Neural progenitor cell (in vitro differentiated cells): ENCODE results near the gene PCK2. TPM values are rescaled to one million over a fixed set of nuclear protein-coding genes. Genes with fewer than 3 reads are reported as not detected.

Experiments used
- DNase-seq: peaks from one replicate; pipeline ENCODE4 v3.0.0-alpha.2; 2016; ENCODE audit warnings: low spot score
- H2AFZ ChIP-seq: fragments of 200-600 bp; sonication (generic); replicated peaks from 2 replicates; pipeline ENCODE4 v1.6.1; 2016; ENCODE audit warnings: antibody characterized with exemption
- H3F3A ChIP-seq: fragments of 200-600 bp; sonication (generic); 2 replicates; pipeline ENCODE4 v1.6.1; 2016; ENCODE audit warnings: antibody characterized with exemption, low read depth
- H3K27ac ChIP-seq: fragments of 200-600 bp; sonication (generic); 2 replicates; pipeline ENCODE4 v1.5.1; 2016; ENCODE audit warnings: mild to moderate bottlenecking
- H3K27me3 ChIP-seq: fragments of 200-600 bp; sonication (generic); 2 replicates; pipeline ENCODE4 v1.6.1; 2016; ENCODE audit warnings: mild to moderate bottlenecking, moderate library complexity
- H3K36me3 ChIP-seq: fragments of 200-600 bp; sonication (generic); 2 replicates; pipeline ENCODE4 v1.5.1; 2016
- H3K4me1 ChIP-seq: fragments of 200-600 bp; sonication (generic); 2 replicates; pipeline ENCODE4 v1.6.1; 2016; ENCODE audit warnings: mixed run types
- H3K4me2 ChIP-seq: fragments of 200-600 bp; sonication (generic); 2 replicates; pipeline ENCODE4 v1.6.1; 2016
- H3K4me3 ChIP-seq: fragments of 200-600 bp; sonication (generic); 2 replicates; pipeline ENCODE4 v1.5.1; 2016
- H3K79me2 ChIP-seq: fragments of 200-600 bp; sonication (generic); 2 replicates; pipeline ENCODE4 v1.6.1; 2016; ENCODE audit warnings: low read depth
- H3K9ac ChIP-seq: fragments of 200-600 bp; sonication (generic); 2 replicates; pipeline ENCODE4 v1.6.1; 2016
- H3K9me3 ChIP-seq: fragments of 200-600 bp; sonication (generic); 2 replicates; pipeline ENCODE4 v1.5.1; 2016; ENCODE audit warnings: low read depth
- H4K20me1 ChIP-seq: fragments of 200-600 bp; sonication (generic); 2 replicates; pipeline ENCODE4 v1.6.1; 2016; ENCODE audit warnings: low read depth
- H3K27ac Mint-ChIP-seq: 3 replicates; pipeline ENCODE4 v1.8.0; 2021; ENCODE audit warnings: mixed read lengths
- H3K27me3 Mint-ChIP-seq: 2 replicates; pipeline ENCODE4 v1.8.0; 2022; ENCODE audit warnings: low read depth, mild to moderate bottlenecking, inconsistent platforms, moderate library complexity, mixed read lengths; ENCODE audit not compliant: insufficient read depth
- H3K36me3 Mint-ChIP-seq: 3 replicates; pipeline ENCODE4 v1.8.0; 2021; ENCODE audit warnings: mixed read lengths
- H3K4me1 Mint-ChIP-seq: 3 replicates; pipeline ENCODE4 v1.8.0; 2021; ENCODE audit warnings: mixed read lengths
- H3K4me3 Mint-ChIP-seq: 3 replicates; pipeline ENCODE4 v1.8.0; 2021; ENCODE audit warnings: mild to moderate bottlenecking, moderate library complexity, mixed read lengths
- H3K9me3 Mint-ChIP-seq: 3 replicates; pipeline ENCODE4 v1.8.0; 2020; ENCODE audit warnings: mixed read lengths
- EZH2 ChIP-seq: fragments of 200-600 bp; sonication (generic); IDR thresholded peaks from 2 replicates; pipeline ENCODE4 v1.6.1; 2017; ENCODE audit warnings: antibody characterized with exemption, mild to moderate bottlenecking, moderate library complexity
- EZH2phosphoT487 ChIP-seq: fragments of 200-600 bp; sonication (generic); IDR thresholded peaks from 2 replicates; pipeline ENCODE4 v1.6.1; 2017; ENCODE audit warnings: antibody characterized with exemption
- total RNA-seq: library from RNA; depleted of rRNA; stranded (reverse); fragments of >200 nt; gene quantifications from 2 replicates; pipeline ENCODE4 v1.2.3, GENCODE V29; 2015; ENCODE audit warnings: low replicate concordance
- TF ChIP-seq, protein P1 (sequence below): fragments of 200-600 bp; sonication (generic); IDR thresholded peaks from 2 replicates; pipeline ENCODE4 v1.5.1; 2017; ENCODE audit warnings: antibody characterized with exemption, mild to moderate bottlenecking

The PCK2 gene
- total RNA-seq, 1 donor from 2014 or later: 11.1 TPM

DNA sequence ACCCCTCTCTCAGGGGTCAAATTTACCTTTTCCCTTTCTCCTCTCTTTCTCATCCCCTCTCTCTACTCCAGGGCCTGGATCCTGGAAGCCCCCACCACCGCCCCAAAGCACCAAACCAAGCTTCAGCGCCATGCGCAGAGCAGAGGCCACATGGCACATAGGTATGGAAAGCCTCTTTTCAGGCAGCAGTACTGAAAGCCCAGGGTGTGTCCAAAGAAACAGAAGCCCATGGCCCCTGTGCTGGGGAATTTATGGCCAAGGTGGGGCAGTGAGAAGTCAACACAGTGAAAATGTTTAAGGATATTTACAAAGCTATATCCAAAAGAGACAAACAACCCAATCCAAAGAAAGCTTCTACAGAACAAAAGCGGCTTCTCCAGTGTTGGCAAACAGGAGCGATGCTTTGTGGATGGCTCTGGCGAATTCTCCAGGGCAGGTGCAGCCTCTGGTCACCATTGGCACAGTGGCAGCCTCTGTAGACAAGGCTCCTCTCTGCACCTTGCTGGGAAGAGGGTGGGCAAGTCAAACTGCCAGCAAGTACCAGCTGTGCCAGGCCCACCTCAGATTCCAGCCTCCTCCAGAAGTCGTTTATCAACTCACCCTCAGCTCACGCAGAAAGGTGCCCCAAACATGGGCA lies 27.5 kb upstream of the PCK2 start:
- no peaks in the 10 kb centered on the region for H4K20me1 ChIP-seq
- H3K27me3 Mint-ChIP-seq: peaks cover 6% of the 10 kb centered on the region
- TF ChIP-seq EZH2 (no peak), EZH2phosphoT487 (no peak)
- TF ChIP-seq, protein P1, sequence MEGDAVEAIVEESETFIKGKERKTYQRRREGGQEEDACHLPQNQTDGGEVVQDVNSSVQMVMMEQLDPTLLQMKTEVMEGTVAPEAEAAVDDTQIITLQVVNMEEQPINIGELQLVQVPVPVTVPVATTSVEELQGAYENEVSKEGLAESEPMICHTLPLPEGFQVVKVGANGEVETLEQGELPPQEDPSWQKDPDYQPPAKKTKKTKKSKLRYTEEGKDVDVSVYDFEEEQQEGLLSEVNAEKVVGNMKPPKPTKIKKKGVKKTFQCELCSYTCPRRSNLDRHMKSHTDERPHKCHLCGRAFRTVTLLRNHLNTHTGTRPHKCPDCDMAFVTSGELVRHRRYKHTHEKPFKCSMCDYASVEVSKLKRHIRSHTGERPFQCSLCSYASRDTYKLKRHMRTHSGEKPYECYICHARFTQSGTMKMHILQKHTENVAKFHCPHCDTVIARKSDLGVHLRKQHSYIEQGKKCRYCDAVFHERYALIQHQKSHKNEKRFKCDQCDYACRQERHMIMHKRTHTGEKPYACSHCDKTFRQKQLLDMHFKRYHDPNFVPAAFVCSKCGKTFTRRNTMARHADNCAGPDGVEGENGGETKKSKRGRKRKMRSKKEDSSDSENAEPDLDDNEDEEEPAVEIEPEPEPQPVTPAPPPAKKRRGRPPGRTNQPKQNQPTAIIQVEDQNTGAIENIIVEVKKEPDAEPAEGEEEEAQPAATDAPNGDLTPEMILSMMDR: no peak
- no peak overlapping the region for H2AFZ ChIP-seq
- no peaks in the 10 kb centered on the region for H3K36me3 ChIP-seq
- no peak for DNase-seq
- no peaks in the 10 kb centered on the region for H3K9me3 ChIP-seq
- no peak overlapping the region for H3K4me2 ChIP-seq
- no peaks in the 10 kb centered on the region for H3K9me3 Mint-ChIP-seq
- H3K27me3 ChIP-seq: no peaks in the 10 kb centered on the region
- no peak overlapping the region for H3K27ac ChIP-seq
- no peak overlapping the region for H3K4me3 ChIP-seq
- H3K36me3 Mint-ChIP-seq: no peaks in the 10 kb centered on the region
- H3K79me2 ChIP-seq: no peaks in the 10 kb centered on the region
- H3K4me1 ChIP-seq: no peaks in the 10 kb centered on the region
- H3K27ac Mint-ChIP-seq: no peak overlapping the region
- no peak overlapping the region for H3K9ac ChIP-seq
- H3K4me3 Mint-ChIP-seq: no peak overlapping the region
- H3F3A ChIP-seq: no peaks in the 10 kb centered on the region
- H3K4me1 Mint-ChIP-seq: peaks cover 5% of the 10 kb centered on the region

GRCh38 chr14:24067133-24068082 lies 26.7 kb upstream of the PCK2 start:
- Histone ChIP-seq H3K9ac (no peak overlapping the region), H3K79me2 (no peaks in the 10 kb centered on the region), H2AFZ (no peak overlapping the region), H3K27me3 (no peaks in the 10 kb centered on the region), H3K4me3 (no peak overlapping the region), H3K4me1 (no peaks in the 10 kb centered on the region), H3K27ac (no peak overlapping the region), H3F3A (no peaks in the 10 kb centered on the region), H3K4me2 (no peak overlapping the region), H4K20me1 (no peaks in the 10 kb centered on the region), H3K36me3 (no peaks in the 10 kb centered on the region), H3K9me3 (no peaks in the 10 kb centered on the region)
- no peaks in the 10 kb centered on the region for H3K9me3 Mint-ChIP-seq
- no peak overlapping the region for H3K27ac Mint-ChIP-seq
- H3K36me3 Mint-ChIP-seq: no peaks in the 10 kb centered on the region
- no peak overlapping the region for H3K4me3 Mint-ChIP-seq
- peaks cover 5% of the 10 kb centered on the region for H3K4me1 Mint-ChIP-seq
- no peak for DNase-seq
- peaks cover 6% of the 10 kb centered on the region for H3K27me3 Mint-ChIP-seq
- TF ChIP-seq, protein P1: no peak
- TF ChIP-seq EZH2phosphoT487 (no peak), EZH2 (no peak)

DNA sequence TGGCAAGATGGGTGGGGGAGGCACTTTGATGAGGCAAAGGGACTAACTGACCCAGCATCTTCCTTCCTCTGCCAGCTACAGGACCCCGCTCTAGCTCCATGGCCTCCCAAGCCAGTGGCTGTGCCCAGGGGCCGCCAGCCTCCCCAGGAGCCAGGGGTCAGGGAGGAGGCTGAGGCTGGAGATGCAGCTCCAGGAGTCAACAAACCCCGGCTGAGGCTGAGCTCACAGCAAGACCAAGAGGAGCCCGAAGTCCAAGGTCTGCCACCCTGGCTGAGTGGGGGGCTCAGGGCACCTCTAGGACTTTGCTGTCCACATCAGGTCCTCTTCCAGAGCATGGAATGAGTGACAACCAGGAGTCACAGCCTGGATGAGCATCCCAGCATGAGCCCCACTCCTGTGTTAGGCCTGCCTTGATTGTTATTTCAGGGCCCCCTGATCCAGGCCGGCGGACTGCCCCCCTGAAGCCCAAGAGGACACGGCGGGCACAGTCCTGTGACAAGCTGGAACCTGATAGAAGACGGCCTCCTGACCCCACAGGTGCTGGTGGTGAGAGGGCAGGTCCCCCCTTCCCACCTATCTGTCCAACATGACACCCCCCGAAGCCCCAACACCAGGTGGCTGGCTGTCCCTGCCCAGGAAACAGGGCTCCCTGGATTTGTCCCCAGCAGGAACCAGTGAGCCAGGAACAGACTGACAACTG lies 25.2 kb upstream of the PCK2 start:
- no peaks in the 10 kb centered on the region for H3K36me3 ChIP-seq
- H3K4me3 ChIP-seq: no peak overlapping the region
- no peak overlapping the region for H3K27ac Mint-ChIP-seq
- no peaks in the 10 kb centered on the region for H3K36me3 Mint-ChIP-seq
- peaks cover 5% of the 10 kb centered on the region for H3K4me1 Mint-ChIP-seq
- H2AFZ ChIP-seq: no peak overlapping the region
- H3K4me2 ChIP-seq: no peak overlapping the region
- DNase-seq: no peak
- no peaks in the 10 kb centered on the region for H3K9me3 Mint-ChIP-seq
- TF ChIP-seq, protein P1: no peak
- TF ChIP-seq EZH2phosphoT487 (no peak), EZH2 (no peak)
- no peaks in the 10 kb centered on the region for H3F3A ChIP-seq
- H3K4me3 Mint-ChIP-seq: no peak overlapping the region
- H4K20me1 ChIP-seq: no peaks in the 10 kb centered on the region
- H3K27me3 ChIP-seq: no peaks in the 10 kb centered on the region
- H3K9me3 ChIP-seq: no peaks in the 10 kb centered on the region
- H3K27ac ChIP-seq: no peak overlapping the region
- no peaks in the 10 kb centered on the region for H3K4me1 ChIP-seq
- H3K27me3 Mint-ChIP-seq: peaks cover 4% of the 10 kb centered on the region
- H3K9ac ChIP-seq: no peak overlapping the region
- no peaks in the 10 kb centered on the region for H3K79me2 ChIP-seq
